H9 (cell line): ENCODE measurements around the gene BCL6. TPM values are rescaled to one million over a fixed set of nuclear protein-coding genes. Genes with fewer than 3 reads are reported as not detected.

Source experiments
- DNase-seq: peaks from one replicate; pipeline ENCODE4 v3.0.0-alpha.2; 2017
- H2AFZ ChIP-seq: one replicate; pipeline ENCODE4 v1.6.1; 2013; ENCODE audit warnings: mild to moderate bottlenecking, low read length, control low read depth, moderate library complexity
- H2AK5ac ChIP-seq: 2 replicates; pipeline ENCODE4 v1.6.1; 2013; ENCODE audit warnings: low read length, control low read depth, mixed read lengths; ENCODE audit not compliant: insufficient read length
- H2BK120ac ChIP-seq: one replicate; pipeline ENCODE4 v1.6.1; 2013; ENCODE audit warnings: low read depth, mild to moderate bottlenecking, low read length, control low read depth, inconsistent platforms; ENCODE audit not compliant: poor library complexity, severe bottlenecking
- H2BK12ac ChIP-seq: 2 replicates; pipeline ENCODE4 v1.6.1; 2013; ENCODE audit warnings: low read length, control low read depth, mixed read lengths, low read depth; ENCODE audit not compliant: insufficient read length
- H2BK15ac ChIP-seq: 2 replicates; pipeline ENCODE4 v1.6.1; 2013; ENCODE audit warnings: low read depth, low read length, control low read depth
- H2BK20ac ChIP-seq: one replicate; pipeline ENCODE4 v1.6.1; 2013; ENCODE audit warnings: low read depth, mild to moderate bottlenecking, low read length, control low read depth, inconsistent platforms; ENCODE audit not compliant: poor library complexity, severe bottlenecking
- H2BK5ac ChIP-seq: 2 replicates; pipeline ENCODE4 v1.6.1; 2013; ENCODE audit warnings: low read length, control low read depth, mixed read lengths; ENCODE audit not compliant: insufficient read length
- H3K14ac ChIP-seq: 2 replicates; pipeline ENCODE4 v1.6.1; 2013; ENCODE audit warnings: low read length, control low read depth; ENCODE audit not compliant: insufficient read depth
- H3K18ac ChIP-seq: 2 replicates; pipeline ENCODE4 v1.6.1; 2013; ENCODE audit warnings: low read depth, mild to moderate bottlenecking, mixed read lengths, low read length, control low read depth; ENCODE audit not compliant: insufficient read length
- H3K23ac ChIP-seq: 2 replicates; pipeline ENCODE4 v1.6.1; 2013; ENCODE audit warnings: low read length, control low read depth, mixed read lengths, low read depth; ENCODE audit not compliant: insufficient read length
- H3K23me2 ChIP-seq: 2 replicates; pipeline ENCODE4 v1.6.1; 2013; ENCODE audit warnings: low read depth, mild to moderate bottlenecking, mixed read lengths, low read length, control low read depth; ENCODE audit not compliant: insufficient read length, poor library complexity, severe bottlenecking
- H3K27ac ChIP-seq: 2 replicates; pipeline ENCODE4 v1.5.1; 2013; ENCODE audit warnings: low read length, control low read depth, mixed read lengths, low read depth; ENCODE audit not compliant: insufficient read length
- H3K27me3 ChIP-seq: 2 replicates; pipeline ENCODE4 v1.6.1; 2013; ENCODE audit warnings: low read length, control low read depth, inconsistent platforms; ENCODE audit not compliant: insufficient read depth
- H3K4ac ChIP-seq: 2 replicates; pipeline ENCODE4 v1.6.1; 2013; ENCODE audit warnings: low read depth, mild to moderate bottlenecking, control low read depth, inconsistent platforms, low read length, moderate library complexity
- H3K4me1 ChIP-seq: 2 replicates; pipeline ENCODE4 v1.6.1; 2013; ENCODE audit warnings: low read length, control low read depth, inconsistent platforms; ENCODE audit not compliant: insufficient read depth
- H3K4me2 ChIP-seq: 2 replicates; pipeline ENCODE4 v1.6.1; 2013; ENCODE audit warnings: low read length, control low read depth, mixed read lengths; ENCODE audit not compliant: insufficient read length, insufficient read depth
- H3K56ac ChIP-seq: 2 replicates; pipeline ENCODE4 v1.6.1; 2013; ENCODE audit warnings: low read depth, mild to moderate bottlenecking, mixed read lengths, low read length, control low read depth; ENCODE audit not compliant: insufficient read length
- H3K79me1 ChIP-seq: 2 replicates; pipeline ENCODE4 v1.6.1; 2013; ENCODE audit warnings: low read depth, mild to moderate bottlenecking, moderate library complexity, low read length, control low read depth, inconsistent platforms; ENCODE audit not compliant: insufficient read depth, poor library complexity, severe bottlenecking
- H3K79me2 ChIP-seq: 2 replicates; pipeline ENCODE4 v1.6.1; 2013; ENCODE audit warnings: low read length, control low read depth, inconsistent platforms; ENCODE audit not compliant: insufficient read depth
- H3K9ac ChIP-seq: 2 replicates; pipeline ENCODE4 v1.6.1; 2013; ENCODE audit warnings: low read length, control low read depth, mixed read lengths; ENCODE audit not compliant: insufficient read length; ENCODE audit errors: extremely low read depth
- H3K9me3 ChIP-seq: one replicate; pipeline ENCODE4 v1.6.1; 2013; ENCODE audit warnings: low read depth, low read length, inconsistent platforms; ENCODE audit not compliant: control insufficient read depth
- H3T11ph ChIP-seq: one replicate; pipeline ENCODE4 v1.6.1; 2013; ENCODE audit warnings: mild to moderate bottlenecking, low read length, control low read depth, inconsistent platforms
- H4K20me1 ChIP-seq: one replicate; pipeline ENCODE4 v1.6.1; 2013; ENCODE audit not compliant: control insufficient read depth, insufficient read length, insufficient read depth
- H4K5ac ChIP-seq: 2 replicates; pipeline ENCODE4 v1.6.1; 2013; ENCODE audit warnings: low read depth, mild to moderate bottlenecking, mixed read lengths, low read length, control low read depth; ENCODE audit not compliant: insufficient read length
- H4K8ac ChIP-seq: replicated peaks from 2 replicates; pipeline ENCODE4 v1.6.1; 2013; ENCODE audit warnings: low read length, control low read depth, mixed read lengths, low read depth; ENCODE audit not compliant: insufficient read length
- H4K91ac ChIP-seq: 2 replicates; pipeline ENCODE4 v1.6.1; 2013; ENCODE audit warnings: low read depth, mild to moderate bottlenecking, moderate library complexity, mixed read lengths, low read length, control low read depth; ENCODE audit not compliant: insufficient read length
- H3K27ac Mint-ChIP-seq, 3 experiments: 2 replicates in 2 of 3; 3 replicates in 1 of 3; pipeline ENCODE4 v1.8.0; 2020 to 2021; ENCODE audit warnings: mixed read lengths in 3 of 3, mild to moderate bottlenecking in 1 of 3, moderate library complexity in 1 of 3
- H3K27me3 Mint-ChIP-seq: 2 replicates; pipeline ENCODE4 v1.8.0; 2021; ENCODE audit warnings: low read depth, mild to moderate bottlenecking, moderate library complexity, mixed read lengths
- H3K36me3 Mint-ChIP-seq, 3 experiments: 2 replicates in 2 of 3; 3 replicates in 1 of 3; pipeline ENCODE4 v1.8.0; 2020 to 2021; ENCODE audit warnings: low read depth in 3 of 3, mixed read lengths in 3 of 3; ENCODE audit not compliant: insufficient read depth in 1 of 3
- H3K4me1 Mint-ChIP-seq, 2 experiments: 2 replicates each; pipeline ENCODE4 v1.8.0; 2020; ENCODE audit warnings: mixed read lengths in 2 of 2
- H3K4me3 Mint-ChIP-seq, 2 experiments: 2 replicates in 1 of 2; 3 replicates in 1 of 2; pipeline ENCODE4 v1.8.0; 2020 to 2021; ENCODE audit warnings: mild to moderate bottlenecking in 2 of 2, mixed read lengths in 2 of 2, moderate library complexity in 1 of 2
- H3K9me3 Mint-ChIP-seq, 2 experiments: 2 replicates in 1 of 2; 3 replicates in 1 of 2; pipeline ENCODE4 v1.8.0; 2020; ENCODE audit warnings: mild to moderate bottlenecking in 2 of 2, mixed read lengths in 2 of 2, moderate library complexity in 1 of 2
- CTCF ChIP-seq: fragments of 200-600 bp; sonication (generic); conservative IDR thresholded peaks from 3 replicates; pipeline ENCODE4 v1.8.0; 2021; ENCODE audit warnings: antibody characterized with exemption, mild to moderate bottlenecking
- WGBS: extraction: QIAGEN DNeasy Blood & Tissue Kit; methylation state at CpG from one replicate; pipeline ENCODE4 v1.1.7; 2013; ENCODE audit warnings: missing lambda C conversion rate, low lambda C conversion rate, mixed read lengths; ENCODE audit not compliant: insufficient read length; ENCODE audit errors: extremely low coverage; 5-methylcytosine and 5-hydroxymethylcytosine counted together
- total RNA-seq: library from RNA; stranded (reverse); gene quantifications from 2 replicates; pipeline ENCODE4 v1.2.1, GENCODE V29; 2021

Gene BCL6
- total RNA-seq, 1 experiment from 2014 or later, result 3.4 TPM

- Histone ChIP-seq H3K23me2 (peaks cover 53% of the 10 kb centered on the region), H3K4ac (no peak overlapping the region), H3K4me1 (no peaks in the 10 kb centered on the region), H4K5ac (no peak overlapping the region), H3K14ac (no peak overlapping the region), H2BK15ac (no peak overlapping the region), H3K23ac (no peak overlapping the region), H2BK5ac (no peak overlapping the region), H4K20me1 (no peaks in the 10 kb centered on the region), H2BK12ac (no peak overlapping the region), H3K79me2 (no peaks in the 10 kb centered on the region), H3K18ac (no peak overlapping the region), H4K8ac (no peak overlapping the region), H2AK5ac (no peak overlapping the region), H3T11ph (no peak overlapping the region), H2AFZ (no peak overlapping the region), H2BK120ac (no peak overlapping the region), H3K79me1 (no peaks in the 10 kb centered on the region), H3K27me3 (peaks cover 4% of the 10 kb centered on the region; the same call in 1 of the 2 replicates), H3K56ac (no peak overlapping the region), H3K27ac (no peak overlapping the region), H2BK20ac (no peak overlapping the region), H4K91ac (no peak overlapping the region), H3K9ac (no peak overlapping the region), H3K4me2 (no peak overlapping the region), H3K9me3 (no peaks in the 10 kb centered on the region)
- Mint-ChIP-seq H3K36me3 (no peaks in the 10 kb centered on the region), H3K4me1 (peaks cover 46 to 52% of the 10 kb centered on the region in 2 experiments), H3K27ac (no peak overlapping the region), H3K9me3 (no peaks in the 10 kb centered on the region; a peak in 1 of 5 replicates), H3K27me3 (peaks cover 29% of the 10 kb centered on the region), H3K4me3 (peak overlapping the region; percentile 90 to 92)
- no CpG with 5 or more reads among the region's 13 CpGs for WGBS
- no peak for DNase-seq
- TF ChIP-seq CTCF, result no peak
Observed at GRCh38 chr3:187742351-187743171, 2.7 kb downstream of the BCL6 start.
